ENCODE data around the gene SIX5. TPM values are rescaled to one million over a fixed set of nuclear protein-coding genes. Genes with fewer than 3 reads are reported as not detected.

The SIX5 gene
- total RNA-seq, 1 donor from 2014 or later, result 11.2 TPM

- H3K4me3 ChIP-seq (ENCODE audit: low read depth, low read length), result no peak overlapping the region
- DNase-seq (ENCODE audit: low read depth), result no peak
- TF ChIP-seq, protein P1, sequence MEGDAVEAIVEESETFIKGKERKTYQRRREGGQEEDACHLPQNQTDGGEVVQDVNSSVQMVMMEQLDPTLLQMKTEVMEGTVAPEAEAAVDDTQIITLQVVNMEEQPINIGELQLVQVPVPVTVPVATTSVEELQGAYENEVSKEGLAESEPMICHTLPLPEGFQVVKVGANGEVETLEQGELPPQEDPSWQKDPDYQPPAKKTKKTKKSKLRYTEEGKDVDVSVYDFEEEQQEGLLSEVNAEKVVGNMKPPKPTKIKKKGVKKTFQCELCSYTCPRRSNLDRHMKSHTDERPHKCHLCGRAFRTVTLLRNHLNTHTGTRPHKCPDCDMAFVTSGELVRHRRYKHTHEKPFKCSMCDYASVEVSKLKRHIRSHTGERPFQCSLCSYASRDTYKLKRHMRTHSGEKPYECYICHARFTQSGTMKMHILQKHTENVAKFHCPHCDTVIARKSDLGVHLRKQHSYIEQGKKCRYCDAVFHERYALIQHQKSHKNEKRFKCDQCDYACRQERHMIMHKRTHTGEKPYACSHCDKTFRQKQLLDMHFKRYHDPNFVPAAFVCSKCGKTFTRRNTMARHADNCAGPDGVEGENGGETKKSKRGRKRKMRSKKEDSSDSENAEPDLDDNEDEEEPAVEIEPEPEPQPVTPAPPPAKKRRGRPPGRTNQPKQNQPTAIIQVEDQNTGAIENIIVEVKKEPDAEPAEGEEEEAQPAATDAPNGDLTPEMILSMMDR (conservative IDR thresholded peaks at IDR 0.05; ENCODE audit: low read depth, low read length), result no peak
Measured at GRCh38 chr19:45780448-45781213, 11.6 kb upstream of the SIX5 start.

DNA sequence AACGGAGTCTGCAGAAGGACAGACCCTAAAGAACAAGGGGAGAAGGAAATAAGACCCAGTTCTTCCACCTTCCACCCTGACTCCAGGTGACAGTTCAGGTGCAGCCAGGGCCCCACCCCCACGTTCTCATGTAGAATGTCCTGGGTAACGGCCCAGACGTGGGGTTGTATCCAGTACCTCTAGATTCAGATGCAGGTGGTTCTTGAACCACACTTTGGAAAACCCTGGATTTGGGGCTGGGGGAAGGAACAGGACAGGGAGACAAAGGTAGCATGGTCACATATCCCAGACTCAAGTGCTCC is 11.0 kb upstream of the SIX5 start:
- no peak for DNase-seq (ENCODE audit: low read depth)
- TF ChIP-seq, protein P1 (conservative IDR thresholded peaks at IDR 0.05; ENCODE audit: low read depth, low read length), result no peak
- H3K4me3 ChIP-seq (ENCODE audit: low read depth, low read length), result no peak overlapping the region

DNA sequence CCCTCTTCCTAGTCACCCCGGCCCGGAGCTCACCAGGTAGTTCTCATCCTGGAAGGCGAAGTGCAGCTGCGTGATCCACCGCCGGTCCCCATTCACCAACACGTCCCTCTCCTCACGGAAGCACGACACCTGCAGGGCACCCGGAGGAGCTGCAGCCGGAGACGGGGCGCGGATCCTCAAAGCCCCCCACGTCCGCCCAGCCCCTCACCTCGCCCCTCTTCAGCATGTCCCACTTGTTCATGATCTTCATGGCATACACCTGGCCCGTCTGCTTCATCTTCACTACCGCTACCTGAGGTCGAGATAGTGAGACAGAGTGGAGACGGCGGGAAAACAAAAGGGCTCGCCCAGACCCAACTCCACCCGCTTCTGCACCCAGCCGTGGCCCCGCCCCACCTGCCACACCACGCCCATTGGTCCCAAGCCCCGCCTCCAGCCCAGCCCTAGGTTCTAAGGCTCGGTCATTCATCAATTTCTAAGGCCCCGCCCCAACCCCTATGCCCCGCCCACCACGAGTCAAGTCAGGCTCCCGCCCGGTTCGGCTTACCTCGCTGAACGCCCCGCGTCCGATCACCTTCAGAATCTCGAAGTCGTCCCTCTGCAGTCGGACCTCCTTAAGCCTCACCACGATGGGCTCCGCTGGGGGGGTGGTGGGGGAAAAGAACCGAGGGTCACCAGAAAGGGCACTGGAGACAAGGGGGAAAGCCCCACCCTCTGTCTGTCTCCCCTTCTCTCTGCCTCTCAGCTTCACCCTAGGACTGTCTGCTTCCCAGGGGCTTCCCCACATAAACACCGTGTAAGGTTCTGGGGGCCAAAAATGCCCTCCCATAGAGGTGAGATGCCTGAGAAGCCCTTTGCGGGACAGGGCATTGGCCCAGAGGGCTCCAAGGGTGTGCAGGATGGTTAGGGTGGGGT is 10.4 kb upstream of the SIX5 start:
- TF ChIP-seq, protein P1 (conservative IDR thresholded peaks at IDR 0.05; ENCODE audit: low read depth, low read length), result peak; percentile 68
- H3K4me3 ChIP-seq (ENCODE audit: low read depth, low read length), result peak overlapping the region; percentile 39
- no peak for DNase-seq (ENCODE audit: low read depth)

GRCh38 chr19:45778010-45778661 is 9.1 kb upstream of the SIX5 start:
- TF ChIP-seq, protein P1 (conservative IDR thresholded peaks at IDR 0.05; ENCODE audit: low read depth, low read length), result no peak
- DNase-seq (ENCODE audit: low read depth), result no peak
- no peak overlapping the region for H3K4me3 ChIP-seq (ENCODE audit: low read depth, low read length)

- TF ChIP-seq, protein P1 (conservative IDR thresholded peaks at IDR 0.05; ENCODE audit: low read depth, low read length), result no peak
- H3K4me3 ChIP-seq (ENCODE audit: low read depth, low read length), result no peak overlapping the region
- DNase-seq (ENCODE audit: low read depth), result no peak
Measured at GRCh38 chr19:45777395-45777961, 8.4 kb upstream of the SIX5 start.

- TF ChIP-seq, protein P1 (conservative IDR thresholded peaks at IDR 0.05; ENCODE audit: low read depth, low read length), result peak; percentile 41
- H3K4me3 ChIP-seq (ENCODE audit: low read depth, low read length), result no peak overlapping the region
- no peak for DNase-seq (ENCODE audit: low read depth)
Measured at GRCh38 chr19:45774765-45775164, 5.7 kb upstream of the SIX5 start.
